Left ventricle myocardium inferior (tissue), 1 donor: ENCODE measurements around the gene MBD5. TPM values are rescaled to one million over a fixed set of nuclear protein-coding genes. Genes with fewer than 3 reads are reported as not detected.

ENCODE experiments used
- DNase-seq: peaks from one replicate; pipeline ENCODE4 v3.0.0-alpha.2; 2020
- H3K27ac ChIP-seq: fragments of 200-600 bp; replicated peaks from 2 replicates; pipeline ENCODE4 v1.8.0; 2021
- H3K27me3 ChIP-seq: fragments of 200-600 bp; 2 replicates; pipeline ENCODE4 v1.8.0; 2021; ENCODE audit warnings: low read depth
- H3K36me3 ChIP-seq: fragments of 200-600 bp; 2 replicates; pipeline ENCODE4 v1.8.0; 2021
- H3K4me1 ChIP-seq: fragments of 200-600 bp; 2 replicates; pipeline ENCODE4 v1.8.0; 2021
- H3K4me3 ChIP-seq: fragments of 200-600 bp; 2 replicates; pipeline ENCODE4 v1.8.0; 2021; ENCODE audit warnings: mild to moderate bottlenecking, moderate library complexity
- H3K9me3 ChIP-seq: fragments of 200-600 bp; replicated peaks from 2 replicates; pipeline ENCODE4 v1.8.0; 2021
- CTCF ChIP-seq: fragments of 200-600 bp; IDR thresholded peaks from 2 replicates; pipeline ENCODE4 v1.8.0; 2021; ENCODE audit warnings: antibody characterized with exemption, mild to moderate bottlenecking, borderline replicate concordance
- intact Hi-C: fragments of 100-400 bp; cut with micrococcal nuclease; formaldehyde crosslinking; loops from one replicate; pipeline ENCODE4 v1.11.0; 2022
- total RNA-seq: library from RNA; stranded (reverse); fragmentation: NEBNext Ultra II Directional; extraction: Animal tissue kit (Norgen Biotek cat#: 25700); gene quantifications from one replicate; pipeline ENCODE4 v1.2.1, GENCODE V29; 2021
- donor health status: DM: no; HTN: yes; CAD: no; lungs with severe emphysema.

Gene MBD5
- total RNA-seq, 1 donor from 2014 or later = 21.9 TPM

GRCh38 chr2:148020111-148021058 lies 506 bp upstream of the MBD5 start, which contains the start of gene ORC4:
TSS of gene ORC4 (minus strand) at chr2:148020737. CDS start at chr2:147975958, 44,779 bp downstream.
- Histone ChIP-seq H3K27ac (peak within 1 kb of the TSS; percentile 95), H3K27me3 (no peaks in the 10 kb centered on the region), H3K4me1 (peaks cover 64% of the 10 kb centered on the region), H3K9me3 (no peaks in the 10 kb centered on the region), H3K4me3 (peak within 1 kb of the TSS; percentile 85), H3K36me3 (no peaks in the 10 kb centered on the region)
- peak; percentile 98 for DNase-seq
- intact Hi-C loops = no loop called here
- TF ChIP-seq CTCF = peak; percentile 52

GRCh38 chr2:148021886-148022285 lies 995 bp downstream of the MBD5 start:
- peak overlapping the region; percentile 95 for H3K27ac ChIP-seq
- H3K27me3 ChIP-seq = no peaks in the 10 kb centered on the region
- peak overlapping the region; percentile 85 for H3K4me3 ChIP-seq
- intact Hi-C loops = no loop called here
- H3K36me3 ChIP-seq = no peaks in the 10 kb centered on the region
- no peaks in the 10 kb centered on the region for H3K9me3 ChIP-seq
- H3K4me1 ChIP-seq = peaks cover 69% of the 10 kb centered on the region
- no peak for DNase-seq
- no peak for TF ChIP-seq CTCF

GRCh38 chr2:148022351-148022750 lies 1.5 kb downstream of the MBD5 start:
- H3K9me3 ChIP-seq = no peaks in the 10 kb centered on the region
- no peaks in the 10 kb centered on the region for H3K27me3 ChIP-seq
- TF ChIP-seq CTCF = no peak
- DNase-seq = no peak
- H3K4me3 ChIP-seq = peak overlapping the region; percentile 85
- peak overlapping the region; percentile 95 for H3K27ac ChIP-seq
- H3K4me1 ChIP-seq = peaks cover 69% of the 10 kb centered on the region
- H3K36me3 ChIP-seq = no peaks in the 10 kb centered on the region
- intact Hi-C loops = no loop called here

- intact Hi-C loops = no loop called here
- Histone ChIP-seq H3K36me3 (no peaks in the 10 kb centered on the region), H3K4me1 (peaks cover 66% of the 10 kb centered on the region), H3K4me3 (peak overlapping the region; percentile 85), H3K27me3 (no peaks in the 10 kb centered on the region), H3K9me3 (no peaks in the 10 kb centered on the region), H3K27ac (no peak overlapping the region)
- TF ChIP-seq CTCF = no peak
- no peak for DNase-seq
Measured at GRCh38 chr2:148022882-148023281, 2.0 kb downstream of the MBD5 start.

- no peak for TF ChIP-seq CTCF
- H3K4me3 ChIP-seq = no peak overlapping the region
- no peaks in the 10 kb centered on the region for H3K36me3 ChIP-seq
- H3K27ac ChIP-seq = no peak overlapping the region
- no peak for DNase-seq
- H3K4me1 ChIP-seq = peaks cover 64% of the 10 kb centered on the region
- intact Hi-C loops = no loop called here
- H3K27me3 ChIP-seq = no peaks in the 10 kb centered on the region
- H3K9me3 ChIP-seq = no peaks in the 10 kb centered on the region
Measured at GRCh38 chr2:148023861-148024260, 3.0 kb downstream of the MBD5 start.
